IMR-90 (cell line): ENCODE results near the gene ABCC8. TPM values are rescaled to one million over a fixed set of nuclear protein-coding genes. Genes with fewer than 3 reads are reported as not detected.

Experiments
- ATAC-seq: fragments of 200-7000 bp; cut with Tn5 transposase; 2 replicates; pipeline ENCODE4 v1.9.1; 2020; ENCODE audit warnings: low read depth, mild to moderate bottlenecking, moderate library complexity
- BruUV-seq: library from RNA; stranded (reverse); fragments of 400-500 nt; replicated peaks from 2 replicates; lab custom pipeline; 2021; lab: Mats Ljungman, UMichigan
- CTCF ChIA-PET: fragments of 300-600 bp; formaldehyde crosslinking; extraction: SDS; loops from one replicate; lab custom pipeline; 2021; ENCODE audit warnings: antibody characterized with exemption; lab: Yijun Ruan, JAX
- POLR2A ChIA-PET: fragments of 300-600 bp; sonication (Branson Sonifier 250); formaldehyde crosslinking; loops from one replicate; lab custom pipeline; 2022; ENCODE audit warnings: antibody characterized with exemption; ENCODE audit not compliant: unreplicated experiment; lab: Charles Lee
- DNase-seq: peaks from one replicate; pipeline ENCODE4 v3.0.0; 2013
- H2AFZ ChIP-seq: replicated peaks from 2 replicates; pipeline ENCODE3; 2013; ENCODE audit warnings: low read length, mild to moderate bottlenecking; ENCODE audit not compliant: poor library complexity
- H2AK5ac ChIP-seq: 2 replicates; pipeline ENCODE4 v1.6.1; 2013; ENCODE audit warnings: low read depth, low read length, inconsistent platforms
- H2AK9ac ChIP-seq: replicated peaks from 2 replicates; pipeline ENCODE3; 2013; ENCODE audit warnings: mild to moderate bottlenecking, low read depth, low read length, moderate library complexity; ENCODE audit not compliant: poor library complexity
- H2BK120ac ChIP-seq: 2 replicates; pipeline ENCODE4 v1.6.1; 2013; ENCODE audit warnings: low read depth, low read length, inconsistent platforms
- H2BK15ac ChIP-seq: 3 replicates; pipeline ENCODE4 v1.6.1; 2013; ENCODE audit warnings: low read depth, low read length, inconsistent platforms
- H2BK20ac ChIP-seq: 2 replicates; pipeline ENCODE4 v1.6.1; 2013; ENCODE audit warnings: low read depth, mild to moderate bottlenecking, inconsistent platforms, low read length, moderate library complexity
- H2BK5ac ChIP-seq: 2 replicates; pipeline ENCODE4 v1.6.1; 2013; ENCODE audit warnings: mild to moderate bottlenecking, low read depth, low read length, inconsistent platforms; ENCODE audit not compliant: poor library complexity, severe bottlenecking
- H3K14ac ChIP-seq: replicated peaks from 2 replicates; pipeline ENCODE4 v1.6.1; 2013; ENCODE audit warnings: low read depth, low read length, inconsistent platforms
- H3K18ac ChIP-seq: 2 replicates; pipeline ENCODE4 v1.6.1; 2013; ENCODE audit warnings: low read depth, low read length, control low read depth
- H3K23ac ChIP-seq: 2 replicates; pipeline ENCODE4 v1.6.1; 2013; ENCODE audit warnings: low read depth, low read length, inconsistent platforms
- H3K27ac ChIP-seq: 2 replicates; pipeline ENCODE4 v1.5.1; 2013; ENCODE audit warnings: mild to moderate bottlenecking, control low read depth, low read length; ENCODE audit not compliant: insufficient read depth
- H3K27me3 ChIP-seq: 2 replicates; pipeline ENCODE4 v1.6.1; 2013; ENCODE audit warnings: low read length; ENCODE audit not compliant: control insufficient read depth, insufficient read depth
- H3K36me3 ChIP-seq: 2 replicates; pipeline ENCODE4 v1.6.1; 2013; ENCODE audit warnings: low read length, mixed read lengths; ENCODE audit not compliant: control insufficient read depth, insufficient read depth
- H3K4ac ChIP-seq: 2 replicates; pipeline ENCODE4 v1.6.1; 2013; ENCODE audit warnings: low read depth, low read length, inconsistent platforms
- H3K4me1 ChIP-seq: 2 replicates; pipeline ENCODE4 v1.6.1; 2013; ENCODE audit warnings: low read length, mixed read lengths; ENCODE audit not compliant: control insufficient read depth, insufficient read depth
- H3K4me2 ChIP-seq: 2 replicates; pipeline ENCODE4 v1.6.1; 2013; ENCODE audit warnings: low read depth, mild to moderate bottlenecking, control low read depth, low read length, moderate library complexity
- H3K4me3 ChIP-seq: 2 replicates; pipeline ENCODE4 v1.5.1; 2013; ENCODE audit warnings: low read depth, mild to moderate bottlenecking, control low read depth, low read length, moderate library complexity; ENCODE audit not compliant: insufficient read depth
- H3K56ac ChIP-seq: 2 replicates; pipeline ENCODE4 v1.6.1; 2013; ENCODE audit warnings: low read length, inconsistent platforms; ENCODE audit not compliant: insufficient read depth; ENCODE audit errors: extremely low read depth
- H3K79me1 ChIP-seq, 2 experiments: 2 replicates each; pipeline ENCODE4 v1.6.1; 2013; ENCODE audit warnings: low read length in 2 of 2, inconsistent platforms in 1 of 2, low read depth in 1 of 2
- H3K9ac ChIP-seq: 2 replicates; pipeline ENCODE4 v1.6.1; 2013; ENCODE audit warnings: low read depth, low read length, control low read depth
- H3K9me1 ChIP-seq: 2 replicates; pipeline ENCODE4 v1.6.1; 2013; ENCODE audit warnings: low read length, inconsistent platforms; ENCODE audit not compliant: insufficient read depth
- H3K9me3 ChIP-seq: 2 replicates; pipeline ENCODE4 v1.6.1; 2013; ENCODE audit warnings: low read length; ENCODE audit not compliant: control insufficient read depth, insufficient read depth
- H4K20me1 ChIP-seq: 2 replicates; pipeline ENCODE4 v1.6.1; 2013; ENCODE audit warnings: low read length, inconsistent platforms; ENCODE audit not compliant: insufficient read depth
- H4K5ac ChIP-seq: 2 replicates; pipeline ENCODE4 v1.6.1; 2013; ENCODE audit warnings: mild to moderate bottlenecking, low read depth, low read length, control low read depth
- H4K8ac ChIP-seq, 2 experiments: 2 replicates each; pipeline ENCODE4 v1.6.1; 2013; ENCODE audit warnings: low read depth in 2 of 2, low read length in 2 of 2, control low read depth in 1 of 2, inconsistent platforms in 1 of 2
- H4K91ac ChIP-seq: 2 replicates; pipeline ENCODE4 v1.6.1; 2013; ENCODE audit warnings: low read depth, low read length, inconsistent platforms; ENCODE audit not compliant: insufficient read depth
- NFE2L2 ChIP-seq: fragments of 150-350 bp; IDR thresholded peaks from 2 replicates; pipeline ENCODE4 v1.6.1; 2016; ENCODE audit warnings: low read depth, mild to moderate bottlenecking, low read length
- WGBS, 2 experiments: methylation state at CpG; one replicate each; pipeline versions ENCODE4 v1.1.5 to v1.1.7; 2013; ENCODE audit warnings: missing lambda C conversion rate in 2 of 2; ENCODE audit not compliant: insufficient read length in 1 of 2; ENCODE audit errors: extremely low coverage in 2 of 2; 5-methylcytosine and 5-hydroxymethylcytosine counted together
- dilution Hi-C: fragments of 300-500 bp; cut with HindIII; formaldehyde crosslinking; loops from one replicate; pipeline ENCODE4 v1.14.3; 2018; ENCODE audit warnings: low sequenced_read_pairs; ENCODE audit not compliant: unreplicated experiment
- in situ Hi-C: fragments of 300-500 bp; cut with MboI; formaldehyde crosslinking; loops from 3 replicates; pipeline ENCODE4 v1.14.3; 2019; ENCODE audit warnings: low sequenced_read_pairs, inconsistent platforms, mixed read lengths
- intact Hi-C: fragments of 100-400 bp; cut with micrococcal nuclease; formaldehyde crosslinking; loops from 2 replicates; pipeline ENCODE4 v1.10.0; 2022
- polyA plus RNA-seq, 3 experiments: library from polyadenylated mRNA; depleted of rRNA; stranded (reverse); fragments of >200 nt; gene quantifications; 2 replicates each; pipeline ENCODE4 v1.2.3, GENCODE V29; 2012; ENCODE audit warnings: low replicate concordance in 1 of 3
- total RNA-seq: library from RNA; depleted of rRNA; stranded (reverse); fragments of >200 nt; gene quantifications from 2 replicates; pipeline ENCODE4 v1.2.3, GENCODE V29; 2012

ABCC8 gene
- total and polyA plus RNA-seq, 2 of the 4 experiments (the other 2 are of a cell fraction) = not detected

DNA sequence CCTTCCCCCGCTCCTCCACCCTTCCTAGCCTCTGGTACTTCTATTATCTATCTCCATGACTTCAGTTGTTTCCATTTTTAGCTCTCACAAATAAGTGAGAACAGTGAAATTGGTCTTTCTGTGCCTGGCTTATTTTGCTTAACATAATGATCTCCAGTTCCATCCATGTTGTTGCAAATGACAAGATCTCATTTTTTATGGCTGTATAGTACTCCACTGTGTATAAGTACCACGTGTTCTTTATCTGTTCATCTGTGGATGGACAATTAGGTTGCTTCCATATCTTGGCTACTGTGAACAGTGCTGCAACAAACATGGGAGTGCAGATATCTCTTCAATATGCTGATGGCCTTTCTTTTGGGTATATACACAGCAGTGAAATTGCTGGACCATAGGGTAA is 6.9 kb upstream of the ABCC8 start:
- Histone ChIP-seq H3K9me3 (no peaks in the 10 kb centered on the region), H2BK20ac (no peak overlapping the region), H4K8ac (no peak overlapping the region), H3K4me1 (no peaks in the 10 kb centered on the region), H2BK15ac (no peak overlapping the region), H3K4ac (no peak overlapping the region), H3K27me3 (peaks cover 3% of the 10 kb centered on the region), H3K27ac (no peak overlapping the region), H4K5ac (no peak overlapping the region), H2AK5ac (no peak overlapping the region), H2AFZ (no peak overlapping the region), H3K14ac (no peak overlapping the region), H3K79me1 (no peaks in the 10 kb centered on the region), H2AK9ac (no peak overlapping the region), H4K91ac (no peak overlapping the region), H3K18ac (no peak overlapping the region), H3K4me2 (no peak overlapping the region), H3K4me3 (no peak overlapping the region), H3K9me1 (no peaks in the 10 kb centered on the region), H3K9ac (no peak overlapping the region), H2BK5ac (no peak overlapping the region), H3K56ac (no peak overlapping the region), H2BK120ac (no peak overlapping the region), H4K20me1 (no peaks in the 10 kb centered on the region), H3K36me3 (no peaks in the 10 kb centered on the region), H3K23ac (no peak overlapping the region)
- ATAC-seq (no peak), DNase-seq (no peak)
- ChIA-PET POLR2A (no interaction called here), CTCF (no interaction called here)
- intact Hi-C loops (no loop called here), dilution Hi-C loops (no loop called here), in situ Hi-C loops (no loop called here)
- no TSS peak for BruUV-seq
- WGBS, 2 experiments = 0% methylated on average over 1 of the region's 2 CpGs; no CpG with 5 or more reads in 1 of the 2 experiments
- no peak for TF ChIP-seq NFE2L2
